ENCODE measurements around the gene CALM3.

CALM3 gene

GRCh38 chr19:46564701-46565100 lies 36.4 kb upstream of the CALM3 start:
- Histone ChIP-seq H4K20me1 (ENCODE audit: insufficient read depth, low read length) (no peaks in the 10 kb centered on the region), H3K4me2 (ENCODE audit: low read depth, low read length) (no peak overlapping the region), H3F3A (ENCODE audit: insufficient read depth, low read length) (no peaks in the 10 kb centered on the region), H3K4me1 (ENCODE audit: low read length) (no peaks in the 10 kb centered on the region), H2AFZ (ENCODE audit: low read length) (no peak overlapping the region), H3K36me3 (replicated peaks; ENCODE audit: insufficient read depth, low read length) (no peaks in the 10 kb centered on the region), H3K9me2 (replicated peaks; ENCODE audit: insufficient read depth, low read length) (no peaks in the 10 kb centered on the region), H3K27ac (ENCODE audit: low read length) (no peak overlapping the region), H3K4me3 (ENCODE audit: low read length) (no peak overlapping the region), H3K9me3 (replicated peaks; ENCODE audit: insufficient read depth, low read length) (no peaks in the 10 kb centered on the region), H3K79me2 (ENCODE audit: low read length) (no peaks in the 10 kb centered on the region), H3K9ac (ENCODE audit: low read length) (no peak overlapping the region), H3K27me3 (replicated peaks; ENCODE audit: insufficient read depth, low read length) (no peaks in the 10 kb centered on the region)
- DNase-seq, result no peak
- TF ChIP-seq EZH2phosphoT487 (IDR thresholded peaks at IDR 0.05; ENCODE audit: low read length) (no peak), EZH2 (optimal IDR thresholded peaks at IDR 0.05; ENCODE audit: low read depth, low read length) (no peak), CTCF (IDR thresholded peaks at IDR 0.05; ENCODE audit: low read length) (no peak)

GRCh38 chr19:46571495-46571894 lies 29.6 kb upstream of the CALM3 start:
- TF ChIP-seq CTCF (IDR thresholded peaks at IDR 0.05; ENCODE audit: low read length) (peak; percentile 26), EZH2 (optimal IDR thresholded peaks at IDR 0.05; ENCODE audit: low read depth, low read length) (no peak)
- H3K79me2 ChIP-seq (ENCODE audit: low read length), result no peaks in the 10 kb centered on the region
- H3K36me3 ChIP-seq (replicated peaks; ENCODE audit: insufficient read depth, low read length), result no peaks in the 10 kb centered on the region

GRCh38 chr19:46573679-46574498 lies 27.2 kb upstream of the CALM3 start:
- Histone ChIP-seq H3K9me2 (replicated peaks; ENCODE audit: insufficient read depth, low read length) (no peaks in the 10 kb centered on the region), H3K79me2 (ENCODE audit: low read length) (no peaks in the 10 kb centered on the region), H3K9me3 (replicated peaks; ENCODE audit: insufficient read depth, low read length) (no peaks in the 10 kb centered on the region), H3K4me2 (ENCODE audit: low read depth, low read length) (no peak overlapping the region), H3F3A (ENCODE audit: insufficient read depth, low read length) (no peaks in the 10 kb centered on the region), H3K4me1 (ENCODE audit: low read length) (no peaks in the 10 kb centered on the region), H3K27me3 (replicated peaks; ENCODE audit: insufficient read depth, low read length) (peaks cover 13% of the 10 kb centered on the region), H3K9ac (ENCODE audit: low read length) (no peak overlapping the region), H3K27ac (ENCODE audit: low read length) (no peak overlapping the region), H4K20me1 (ENCODE audit: insufficient read depth, low read length) (no peaks in the 10 kb centered on the region), H2AFZ (ENCODE audit: low read length) (no peak overlapping the region), H3K36me3 (replicated peaks; ENCODE audit: insufficient read depth, low read length) (no peaks in the 10 kb centered on the region), H3K4me3 (ENCODE audit: low read length) (no peak overlapping the region)
- no peak for DNase-seq
- TF ChIP-seq CTCF (IDR thresholded peaks at IDR 0.05; ENCODE audit: low read length) (no peak), EZH2phosphoT487 (IDR thresholded peaks at IDR 0.05; ENCODE audit: low read length) (no peak), EZH2 (optimal IDR thresholded peaks at IDR 0.05; ENCODE audit: low read depth, low read length) (no peak)

More at GRCh38 chr19:46571495-46571894, 29.6 kb upstream of the CALM3 start:
- DNase-seq, result peak; percentile 32
- no peak overlapping the region for H3K4me3 ChIP-seq (ENCODE audit: low read length)
- no peaks in the 10 kb centered on the region for H4K20me1 ChIP-seq (ENCODE audit: insufficient read depth, low read length)
- peaks cover 13% of the 10 kb centered on the region for H3K27me3 ChIP-seq (replicated peaks; ENCODE audit: insufficient read depth, low read length)
- H3K9me3 ChIP-seq (replicated peaks; ENCODE audit: insufficient read depth, low read length), result no peaks in the 10 kb centered on the region
- H3K9me2 ChIP-seq (replicated peaks; ENCODE audit: insufficient read depth, low read length), result no peaks in the 10 kb centered on the region
- no peak overlapping the region for H2AFZ ChIP-seq (ENCODE audit: low read length)
- H3K9ac ChIP-seq (ENCODE audit: low read length), result no peak overlapping the region
- no peak overlapping the region for H3K4me2 ChIP-seq (ENCODE audit: low read depth, low read length)
- no peaks in the 10 kb centered on the region for H3K4me1 ChIP-seq (ENCODE audit: low read length)
- H3F3A ChIP-seq (ENCODE audit: insufficient read depth, low read length), result no peaks in the 10 kb centered on the region
- no peak overlapping the region for H3K27ac ChIP-seq (ENCODE audit: low read length)
